ENCODE results near the gene IL36A. TPM values are rescaled to one million over a fixed set of nuclear protein-coding genes. Genes with fewer than 3 reads are reported as not detected.

IL36A gene
- total RNA-seq, 1 experiment from 2014 or later, result not detected

DNA sequence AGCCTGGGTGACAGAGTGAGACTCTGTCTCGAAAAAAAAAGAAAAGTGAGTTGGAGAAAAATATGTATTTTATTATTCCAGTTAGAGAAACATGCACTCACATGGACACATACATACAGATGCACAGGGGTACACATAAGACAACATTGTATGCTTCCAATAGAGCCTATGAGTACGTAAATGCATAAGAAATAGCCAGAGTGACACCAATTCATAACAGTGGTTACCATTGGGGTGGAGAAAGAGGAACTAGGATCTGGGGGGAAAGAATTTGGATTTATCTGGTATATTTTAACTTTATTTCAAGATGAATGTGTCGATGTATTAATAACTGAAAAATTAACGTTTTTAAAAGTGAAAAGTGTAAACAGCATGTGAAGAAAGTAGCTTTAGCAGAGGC is 16.1 kb downstream of the IL36A start:
- ChIA-PET CTCF (no interaction called here), POLR2A (no interaction called here)
- intact Hi-C loops (cut with micrococcal nuclease; ENCODE audit: unreplicated experiment) (no loop called here), in situ Hi-C loops (cut with HindIII; ENCODE audit: low pct_unique_long_range_greater_than_20kb, low sequenced_read_pairs) (no loop called here)
- Histone ChIP-seq H3K36me3 (ENCODE audit: control insufficient read depth, insufficient read depth, low read length) (no peaks in the 10 kb centered on the region), H3K4me3 (ENCODE audit: low read depth in 2 of 2, low read length in 2 of 2) (no peak overlapping the region), H3K27ac (ENCODE audit: low read length) (no peak overlapping the region), H3K4me1 (ENCODE audit: control insufficient read depth, insufficient read depth, low read length) (no peaks in the 10 kb centered on the region), H3K9me3 (ENCODE audit: control insufficient read depth, insufficient read depth, low read depth, low read length) (no peaks in the 10 kb centered on the region), H3K27me3 (ENCODE audit: control insufficient read depth, insufficient read depth, low read length) (peaks cover 15% of the 10 kb centered on the region)
- no peak for TF ChIP-seq POLR2AphosphoS5 (IDR thresholded peaks at IDR 0.05; ENCODE audit: low read depth, low read length)
- TF ChIP-seq, protein P1, sequence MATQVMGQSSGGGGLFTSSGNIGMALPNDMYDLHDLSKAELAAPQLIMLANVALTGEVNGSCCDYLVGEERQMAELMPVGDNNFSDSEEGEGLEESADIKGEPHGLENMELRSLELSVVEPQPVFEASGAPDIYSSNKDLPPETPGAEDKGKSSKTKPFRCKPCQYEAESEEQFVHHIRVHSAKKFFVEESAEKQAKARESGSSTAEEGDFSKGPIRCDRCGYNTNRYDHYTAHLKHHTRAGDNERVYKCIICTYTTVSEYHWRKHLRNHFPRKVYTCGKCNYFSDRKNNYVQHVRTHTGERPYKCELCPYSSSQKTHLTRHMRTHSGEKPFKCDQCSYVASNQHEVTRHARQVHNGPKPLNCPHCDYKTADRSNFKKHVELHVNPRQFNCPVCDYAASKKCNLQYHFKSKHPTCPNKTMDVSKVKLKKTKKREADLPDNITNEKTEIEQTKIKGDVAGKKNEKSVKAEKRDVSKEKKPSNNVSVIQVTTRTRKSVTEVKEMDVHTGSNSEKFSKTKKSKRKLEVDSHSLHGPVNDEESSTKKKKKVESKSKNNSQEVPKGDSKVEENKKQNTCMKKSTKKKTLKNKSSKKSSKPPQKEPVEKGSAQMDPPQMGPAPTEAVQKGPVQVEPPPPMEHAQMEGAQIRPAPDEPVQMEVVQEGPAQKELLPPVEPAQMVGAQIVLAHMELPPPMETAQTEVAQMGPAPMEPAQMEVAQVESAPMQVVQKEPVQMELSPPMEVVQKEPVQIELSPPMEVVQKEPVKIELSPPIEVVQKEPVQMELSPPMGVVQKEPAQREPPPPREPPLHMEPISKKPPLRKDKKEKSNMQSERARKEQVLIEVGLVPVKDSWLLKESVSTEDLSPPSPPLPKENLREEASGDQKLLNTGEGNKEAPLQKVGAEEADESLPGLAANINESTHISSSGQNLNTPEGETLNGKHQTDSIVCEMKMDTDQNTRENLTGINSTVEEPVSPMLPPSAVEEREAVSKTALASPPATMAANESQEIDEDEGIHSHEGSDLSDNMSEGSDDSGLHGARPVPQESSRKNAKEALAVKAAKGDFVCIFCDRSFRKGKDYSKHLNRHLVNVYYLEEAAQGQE (IDR thresholded peaks at IDR 0.05; ENCODE audit: insufficient read depth in 1 of 2, low read depth in 2 of 2, low read length in 1 of 2), result no peak
- no peak for TF ChIP-seq TCF7L2 (IDR thresholded peaks at IDR 0.05; ENCODE audit: low read depth, low read length)
- DNase-seq (ENCODE audit: low read depth, low spot score), result no peak
- no peak for ATAC-seq
- BruUV-seq (replicated peaks), result no TSS peak

DNA sequence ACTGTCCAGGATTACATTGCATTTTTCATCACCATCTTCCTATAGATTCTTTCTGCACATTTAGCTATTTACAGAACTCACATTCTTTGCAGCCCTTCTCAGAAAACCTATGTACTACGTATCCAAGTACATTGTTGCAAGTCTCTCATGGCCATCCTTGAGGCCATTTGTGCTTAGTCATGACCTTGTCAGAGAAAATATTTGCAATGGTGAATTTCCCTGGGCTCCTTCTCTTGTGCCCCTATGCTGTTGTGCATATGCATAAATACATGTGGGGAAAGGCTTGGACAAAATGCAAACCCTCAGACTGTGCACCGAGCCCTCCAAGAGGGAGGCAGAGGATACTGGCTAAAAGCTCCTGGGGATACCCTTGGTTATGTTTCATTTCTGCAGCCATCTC is 19.5 kb downstream of the IL36A start:
- Histone ChIP-seq H3K9me3 (ENCODE audit: control insufficient read depth, insufficient read depth, low read depth, low read length) (no peaks in the 10 kb centered on the region), H3K36me3 (ENCODE audit: control insufficient read depth, insufficient read depth, low read length) (no peaks in the 10 kb centered on the region), H3K27me3 (ENCODE audit: control insufficient read depth, insufficient read depth, low read length) (peaks cover 29% of the 10 kb centered on the region), H3K4me3 (ENCODE audit: low read depth in 2 of 2, low read length in 2 of 2) (no peak overlapping the region), H3K27ac (ENCODE audit: low read length) (no peak overlapping the region), H3K4me1 (ENCODE audit: control insufficient read depth, insufficient read depth, low read length) (no peaks in the 10 kb centered on the region)
- DNase-seq (ENCODE audit: low read depth, low spot score) (no peak), ATAC-seq (no peak)
- TF ChIP-seq TCF7L2 (IDR thresholded peaks at IDR 0.05; ENCODE audit: low read depth, low read length) (no peak), POLR2AphosphoS5 (IDR thresholded peaks at IDR 0.05; ENCODE audit: low read depth, low read length) (no peak), SIN3A (IDR thresholded peaks at IDR 0.05; ENCODE audit: borderline replicate concordance, insufficient read depth, low read depth, low read length) (no peak)
- TF ChIP-seq, protein P2, sequence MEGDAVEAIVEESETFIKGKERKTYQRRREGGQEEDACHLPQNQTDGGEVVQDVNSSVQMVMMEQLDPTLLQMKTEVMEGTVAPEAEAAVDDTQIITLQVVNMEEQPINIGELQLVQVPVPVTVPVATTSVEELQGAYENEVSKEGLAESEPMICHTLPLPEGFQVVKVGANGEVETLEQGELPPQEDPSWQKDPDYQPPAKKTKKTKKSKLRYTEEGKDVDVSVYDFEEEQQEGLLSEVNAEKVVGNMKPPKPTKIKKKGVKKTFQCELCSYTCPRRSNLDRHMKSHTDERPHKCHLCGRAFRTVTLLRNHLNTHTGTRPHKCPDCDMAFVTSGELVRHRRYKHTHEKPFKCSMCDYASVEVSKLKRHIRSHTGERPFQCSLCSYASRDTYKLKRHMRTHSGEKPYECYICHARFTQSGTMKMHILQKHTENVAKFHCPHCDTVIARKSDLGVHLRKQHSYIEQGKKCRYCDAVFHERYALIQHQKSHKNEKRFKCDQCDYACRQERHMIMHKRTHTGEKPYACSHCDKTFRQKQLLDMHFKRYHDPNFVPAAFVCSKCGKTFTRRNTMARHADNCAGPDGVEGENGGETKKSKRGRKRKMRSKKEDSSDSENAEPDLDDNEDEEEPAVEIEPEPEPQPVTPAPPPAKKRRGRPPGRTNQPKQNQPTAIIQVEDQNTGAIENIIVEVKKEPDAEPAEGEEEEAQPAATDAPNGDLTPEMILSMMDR (IDR thresholded peaks at IDR 0.05), result no peak
- TF ChIP-seq, protein P1 (IDR thresholded peaks at IDR 0.05; ENCODE audit: insufficient read depth in 1 of 2, low read depth in 2 of 2, low read length in 1 of 2), result no peak
- ChIA-PET POLR2A (no interaction called here), CTCF (no interaction called here)
- intact Hi-C loops (cut with micrococcal nuclease; ENCODE audit: unreplicated experiment) (no loop called here), in situ Hi-C loops (cut with HindIII; ENCODE audit: low pct_unique_long_range_greater_than_20kb, low sequenced_read_pairs) (no loop called here)
- no TSS peak for BruUV-seq (replicated peaks)

Measured in Panc1 (cell line).